Choroid plexus epithelial cell (primary cell): ENCODE results near the gene ATP10A.
"Not testable (repeated sequence)": the region's sequence is repeated elsewhere in the genome, so short reads cannot be mapped to it uniquely, and the experiment has no call there.

Experiments
- DNase-seq: peaks from one replicate; pipeline ENCODE4 v3.0.0-alpha.2; 2010; ENCODE audit warnings: low read depth
- H3K4me3 ChIP-seq: 2 replicates; pipeline ENCODE4 v1.5.1; 2011; ENCODE audit warnings: low read depth, mild to moderate bottlenecking, control low read depth, low read length, moderate library complexity
- TF ChIP-seq, protein P1 (sequence below): conservative IDR thresholded peaks from 2 replicates; pipeline ENCODE4 v1.5.1; 2011; ENCODE audit warnings: low read depth, mild to moderate bottlenecking, control low read depth, inconsistent platforms, low read length, moderate library complexity

ATP10A gene

DNA sequence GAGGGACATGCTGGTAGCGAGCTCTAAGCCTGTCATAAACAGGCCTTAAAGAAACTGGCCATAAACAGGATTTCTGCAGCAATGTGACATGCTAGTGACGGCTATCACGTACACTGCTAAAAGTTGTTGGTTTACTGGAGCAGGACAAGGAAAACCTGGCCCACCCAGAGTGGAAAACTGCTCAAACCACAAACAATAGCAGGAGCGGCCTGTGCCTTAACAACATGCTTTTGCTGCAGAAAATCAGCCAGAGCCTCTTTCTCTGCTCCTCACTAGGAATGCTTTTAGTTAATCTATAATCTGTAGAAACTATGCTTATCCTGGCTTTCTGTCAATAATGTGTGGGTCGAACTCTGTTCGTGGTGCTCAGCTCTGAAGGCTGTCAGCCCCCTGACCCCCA lies 221.4 kb downstream of the ATP10A start:
- H3K4me3 ChIP-seq = no peak overlapping the region
- no peak for DNase-seq
- TF ChIP-seq, protein P1, sequence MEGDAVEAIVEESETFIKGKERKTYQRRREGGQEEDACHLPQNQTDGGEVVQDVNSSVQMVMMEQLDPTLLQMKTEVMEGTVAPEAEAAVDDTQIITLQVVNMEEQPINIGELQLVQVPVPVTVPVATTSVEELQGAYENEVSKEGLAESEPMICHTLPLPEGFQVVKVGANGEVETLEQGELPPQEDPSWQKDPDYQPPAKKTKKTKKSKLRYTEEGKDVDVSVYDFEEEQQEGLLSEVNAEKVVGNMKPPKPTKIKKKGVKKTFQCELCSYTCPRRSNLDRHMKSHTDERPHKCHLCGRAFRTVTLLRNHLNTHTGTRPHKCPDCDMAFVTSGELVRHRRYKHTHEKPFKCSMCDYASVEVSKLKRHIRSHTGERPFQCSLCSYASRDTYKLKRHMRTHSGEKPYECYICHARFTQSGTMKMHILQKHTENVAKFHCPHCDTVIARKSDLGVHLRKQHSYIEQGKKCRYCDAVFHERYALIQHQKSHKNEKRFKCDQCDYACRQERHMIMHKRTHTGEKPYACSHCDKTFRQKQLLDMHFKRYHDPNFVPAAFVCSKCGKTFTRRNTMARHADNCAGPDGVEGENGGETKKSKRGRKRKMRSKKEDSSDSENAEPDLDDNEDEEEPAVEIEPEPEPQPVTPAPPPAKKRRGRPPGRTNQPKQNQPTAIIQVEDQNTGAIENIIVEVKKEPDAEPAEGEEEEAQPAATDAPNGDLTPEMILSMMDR = no peak

DNA sequence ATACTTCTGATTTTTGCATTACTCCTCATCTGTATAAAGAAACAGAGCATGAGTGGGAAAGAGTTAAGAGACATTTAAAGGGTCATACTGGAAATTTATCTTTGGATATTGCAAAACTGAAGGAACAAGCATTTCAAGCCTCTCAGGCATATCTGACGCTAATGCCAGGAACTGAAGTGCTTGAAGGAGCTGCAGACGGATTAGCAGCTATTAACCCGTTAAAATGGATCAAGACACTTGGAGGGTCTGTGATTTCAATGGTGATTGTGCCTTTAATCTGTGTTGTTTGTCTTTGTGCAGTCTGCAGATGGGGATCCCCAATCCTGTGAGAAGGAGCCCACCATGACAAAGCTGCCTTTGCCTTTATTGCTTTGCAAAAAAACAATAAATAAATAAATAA lies 221.8 kb downstream of the ATP10A start:
- TF ChIP-seq, protein P1 = no peak
- no peak overlapping the region for H3K4me3 ChIP-seq
- DNase-seq = no peak

DNA sequence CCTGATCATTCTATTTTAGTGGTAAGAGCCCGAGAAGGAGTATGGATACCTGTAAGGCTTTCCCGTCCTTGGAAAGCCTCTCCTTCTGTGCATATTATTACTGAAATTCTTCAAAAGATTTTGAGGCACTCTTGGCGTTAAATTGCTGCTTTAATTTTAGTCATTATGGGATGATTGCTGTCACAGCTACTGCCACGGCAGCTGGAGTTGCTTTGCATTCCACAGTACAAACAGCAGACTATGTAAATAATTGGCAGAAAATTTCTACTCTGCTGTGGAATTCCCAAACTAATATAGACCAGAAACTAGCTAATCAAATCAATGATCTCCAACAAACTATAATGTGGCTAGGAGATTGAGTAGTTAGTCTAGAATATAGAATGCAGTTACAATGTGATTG lies 222.2 kb downstream of the ATP10A start:
- H3K4me3 ChIP-seq, DNase-seq: not testable (repeated sequence)

DNA sequence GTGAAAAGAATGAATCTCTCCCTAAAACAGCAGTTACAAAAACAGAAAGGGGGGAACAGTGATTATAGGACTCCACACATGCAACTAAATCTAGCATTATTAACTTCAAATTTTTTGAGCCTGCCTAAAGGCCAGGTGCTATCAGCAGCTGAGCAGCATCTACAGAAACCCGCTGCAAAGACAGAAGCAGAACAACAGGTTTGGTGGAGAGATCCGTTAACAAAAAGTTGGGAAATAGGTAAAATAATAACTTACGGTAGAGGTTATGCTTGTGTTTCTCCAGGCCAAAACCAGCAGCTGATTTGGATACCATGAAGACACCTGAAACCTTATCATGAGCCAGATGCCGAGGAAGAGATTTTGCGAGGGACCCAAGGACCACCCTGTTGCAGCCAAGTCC lies 222.7 kb downstream of the ATP10A start:
- TF ChIP-seq, protein P1 = no peak
- no peak for DNase-seq
- H3K4me3 ChIP-seq = no peak overlapping the region

DNA sequence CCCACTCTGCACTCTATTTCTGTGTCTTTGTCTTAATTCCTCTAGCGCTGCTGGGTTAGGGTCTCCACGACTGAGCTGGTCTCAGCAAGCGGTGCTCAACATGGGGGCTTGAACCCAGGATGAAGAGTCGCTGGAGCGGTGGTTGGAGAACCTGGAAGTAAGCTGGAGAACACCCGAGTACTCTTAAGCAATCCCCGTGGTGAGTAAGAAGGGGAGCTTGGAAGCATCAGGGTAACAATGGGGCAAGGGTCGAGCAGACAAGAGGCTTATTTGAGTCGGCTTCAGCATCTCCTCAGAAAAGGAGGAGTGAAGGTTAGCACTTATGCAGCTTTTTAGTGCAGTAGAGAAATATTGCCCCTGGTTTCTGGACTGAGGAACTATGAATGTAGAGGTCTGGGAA lies 226.6 kb downstream of the ATP10A start:
- DNase-seq, H3K4me3 ChIP-seq: not testable (repeated sequence)

DNA sequence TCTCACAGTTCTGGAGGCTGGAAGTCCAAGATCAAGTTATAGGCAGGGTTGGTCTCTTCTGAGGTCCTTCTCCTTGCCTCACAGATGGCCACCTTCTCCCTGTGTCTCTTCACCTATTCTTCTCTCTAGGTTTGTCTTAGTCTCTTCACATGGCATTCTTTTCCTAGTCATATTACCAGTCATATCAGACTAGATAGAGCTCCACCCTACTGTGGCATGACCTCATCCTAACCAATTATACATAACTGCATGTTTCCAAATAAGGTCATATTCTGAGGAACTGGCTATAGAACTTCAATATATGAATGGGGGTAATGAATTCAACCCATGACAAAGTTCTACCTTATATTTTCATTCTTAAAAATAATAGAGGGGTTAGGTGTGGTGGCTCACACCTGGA lies 227.9 kb downstream of the ATP10A start:
- no peak for DNase-seq
- TF ChIP-seq, protein P1 = no peak
- no peak overlapping the region for H3K4me3 ChIP-seq

DNA sequence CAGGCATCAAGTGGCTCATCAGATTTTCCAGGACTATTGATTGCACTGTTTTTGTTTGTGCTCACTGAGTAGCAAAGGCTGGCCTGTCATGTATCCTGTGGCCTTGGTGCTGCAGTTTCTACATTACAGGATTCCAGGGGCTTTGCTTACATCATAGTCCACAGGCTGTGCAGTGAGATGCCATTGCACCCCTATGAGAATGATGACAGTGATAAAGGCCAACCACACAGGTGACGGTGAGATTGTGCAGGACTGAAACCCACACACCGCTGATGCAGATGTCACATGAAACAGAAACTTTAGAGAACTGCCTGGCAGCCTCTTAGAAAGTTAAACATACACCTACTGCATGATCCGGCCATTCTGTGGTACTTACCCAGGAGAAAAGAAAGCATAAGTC lies 229.3 kb downstream of the ATP10A start:
- DNase-seq = no peak
- TF ChIP-seq, protein P1 = no peak
- no peak overlapping the region for H3K4me3 ChIP-seq

DNA sequence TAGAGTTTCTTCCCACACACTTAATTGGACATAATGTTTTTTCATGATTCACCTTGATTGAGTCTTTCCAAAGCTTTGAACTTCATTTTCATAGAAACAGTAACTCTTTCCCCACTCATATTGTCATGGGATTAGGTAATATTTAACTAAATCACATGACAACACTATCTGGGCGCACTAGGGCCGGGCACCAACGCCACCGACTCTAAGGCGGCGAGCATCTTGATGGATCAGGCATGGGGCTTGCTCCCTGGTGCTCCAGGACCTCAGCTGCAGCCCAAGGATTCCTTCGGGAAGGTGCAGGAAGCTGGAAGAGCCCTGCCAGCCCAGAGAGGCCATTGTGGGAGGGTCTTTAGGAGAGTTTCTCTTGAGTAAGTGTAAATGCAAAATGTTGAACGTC lies 231.2 kb downstream of the ATP10A start:
- no peak for DNase-seq
- no peak overlapping the region for H3K4me3 ChIP-seq
- TF ChIP-seq, protein P1 = no peak
